SK-N-MC (cell line): ENCODE data around the gene NCOA6.

Experiments used
- EZH2 ChIP-seq: fragments of 200-600 bp; sonication (generic); IDR thresholded peaks from one replicate; pipeline ENCODE4 v1.6.1; 2017; ENCODE audit warnings: antibody characterized with exemption
- POLR2AphosphoS5 ChIP-seq: IDR thresholded peaks from 2 replicates; pipeline ENCODE4 v1.6.1; 2012; ENCODE audit warnings: mild to moderate bottlenecking, low read depth, low read length, borderline replicate concordance

DNA sequence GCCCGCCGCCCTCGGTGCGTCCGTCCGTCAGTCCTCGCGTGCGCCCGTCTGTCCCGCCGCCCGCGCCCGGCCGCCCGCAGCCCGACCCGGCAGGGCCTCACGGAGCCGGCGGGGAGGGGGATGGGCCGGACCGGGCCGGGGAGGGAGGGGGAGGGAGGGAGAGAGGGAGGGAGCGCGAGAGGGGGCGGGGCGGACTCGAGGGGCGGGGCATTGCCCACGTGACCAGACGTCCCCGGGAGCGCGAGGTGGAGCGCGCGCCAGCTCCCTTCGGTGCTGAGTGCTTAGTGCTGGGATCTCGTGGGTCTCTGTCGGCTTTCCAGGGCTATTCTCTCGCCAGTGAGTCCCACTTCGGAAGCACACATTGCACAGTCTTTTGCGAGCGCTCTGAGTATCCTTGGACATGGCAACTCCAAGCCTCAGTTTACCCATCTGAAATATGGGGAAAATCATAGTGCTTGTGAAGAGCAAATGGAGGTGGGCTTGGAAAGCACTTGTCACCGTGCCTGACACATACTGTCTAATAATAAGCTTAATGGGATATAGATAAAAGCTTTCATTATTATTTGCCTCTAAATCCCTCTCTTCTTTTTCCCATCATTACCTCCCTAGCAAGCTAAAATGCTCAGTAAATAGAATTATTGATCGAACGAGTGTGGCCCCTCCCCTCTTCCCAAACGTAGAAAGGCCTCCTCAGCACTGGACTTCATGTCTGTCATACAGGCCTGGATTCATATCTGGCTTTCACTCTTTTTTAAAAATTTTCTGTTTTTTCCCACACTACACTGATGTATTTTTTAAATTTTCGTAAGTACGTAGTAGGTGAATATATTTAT is at the start of gene NCOA6:
- no peak for TF ChIP-seq EZH2
- TF ChIP-seq POLR2AphosphoS5, result peak; percentile 94
